SK-N-SH treated with all-trans-retinoic acid at 6 μM for 48 hours (cell line): Measurements from ENCODE around the gene SMIM20.

Source experiments
- ATAC-seq: fragments of 200-7000 bp; cut with Tn5 transposase; 3 replicates; pipeline ENCODE4 v1.9.1; 2020; ENCODE audit warnings: mild to moderate bottlenecking, moderate library complexity
- ARNTL ChIP-seq: fragments of 450-650 bp; formaldehyde crosslinking; IDR thresholded peaks from 2 replicates; pipeline ENCODE4 v1.5.0; 2020; ENCODE audit warnings: low read depth, mild to moderate bottlenecking, moderate library complexity, borderline replicate concordance
- CSDC2 ChIP-seq: fragments of 250-450 bp; sonication (Bioruptor Pico); IDR thresholded peaks from 2 replicates; pipeline ENCODE4 v1.5.0; 2020; ENCODE audit warnings: mild to moderate bottlenecking, moderate library complexity
- ESRRG ChIP-seq: fragments of 250-450 bp; sonication (Bioruptor Pico); IDR thresholded peaks from 2 replicates; pipeline ENCODE4 v1.6.1; 2021; ENCODE audit warnings: mild to moderate bottlenecking
- ISL1 ChIP-seq: fragments of 250-450 bp; sonication (Bioruptor Pico); IDR thresholded peaks from 2 replicates; pipeline ENCODE4 v2.1.2; 2022; ENCODE audit warnings: mild to moderate bottlenecking, moderate library complexity
- PPARA ChIP-seq: fragments of 250-450 bp; sonication (Bioruptor Pico); IDR thresholded peaks from 2 replicates; pipeline ENCODE4 v1.5.0; 2020; ENCODE audit warnings: mild to moderate bottlenecking, borderline replicate concordance
- RARB ChIP-seq: fragments of 250-450 bp; sonication (Bioruptor Pico); IDR thresholded peaks from 2 replicates; pipeline ENCODE4 v1.8.0; 2021; ENCODE audit warnings: mild to moderate bottlenecking, moderate library complexity
- SNAI2 ChIP-seq: fragments of 250-450 bp; sonication (Bioruptor Pico); IDR thresholded peaks from 2 replicates; pipeline ENCODE4 v1.5.0; 2020; ENCODE audit warnings: mild to moderate bottlenecking, moderate library complexity
- TCF4 ChIP-seq: fragments of 250-450 bp; sonication (Bioruptor Pico); IDR thresholded peaks from 2 replicates; pipeline ENCODE4 v1.8.0; 2021; ENCODE audit warnings: mild to moderate bottlenecking, moderate library complexity, borderline replicate concordance
- ZC3H10 ChIP-seq: fragments of 250-450 bp; sonication (Bioruptor Pico); IDR thresholded peaks from 2 replicates; pipeline ENCODE4 v1.5.1; 2021; ENCODE audit warnings: mild to moderate bottlenecking, moderate library complexity
- ZFP3 ChIP-seq: fragments of 250-450 bp; sonication (Bioruptor Pico); IDR thresholded peaks from 2 replicates; pipeline ENCODE4 v1.5.0; 2020; ENCODE audit warnings: mild to moderate bottlenecking, moderate library complexity
- ZFP30 ChIP-seq: fragments of 450-650 bp; formaldehyde crosslinking; IDR thresholded peaks from 2 replicates; pipeline ENCODE4 v1.5.0; 2022; ENCODE audit warnings: mild to moderate bottlenecking, moderate library complexity
- ZNF565 ChIP-seq: fragments of 450-650 bp; formaldehyde crosslinking; conservative IDR thresholded peaks from 2 replicates; pipeline ENCODE4 v1.5.0; 2020; ENCODE audit warnings: low read depth, mild to moderate bottlenecking, moderate library complexity
- ZNF70 ChIP-seq: fragments of 450-650 bp; formaldehyde crosslinking; IDR thresholded peaks from 2 replicates; pipeline ENCODE4 v1.5.0; 2020; ENCODE audit warnings: mild to moderate bottlenecking, moderate library complexity
- ZNF8 ChIP-seq: fragments of 450-650 bp; formaldehyde crosslinking; IDR thresholded peaks from 2 replicates; pipeline ENCODE4 v1.5.0; 2020; ENCODE audit warnings: mild to moderate bottlenecking, moderate library complexity
- TF ChIP-seq, protein P1 (sequence below): fragments of 250-450 bp; sonication (Bioruptor Pico); IDR thresholded peaks from 2 replicates; pipeline ENCODE4 v1.8.0; 2020; ENCODE audit warnings: mild to moderate bottlenecking, moderate library complexity, borderline replicate concordance
- TF ChIP-seq, protein P2 (sequence below): fragments of 250-450 bp; sonication (Bioruptor Pico); IDR thresholded peaks from 2 replicates; pipeline ENCODE4 v1.5.1; 2021; ENCODE audit warnings: mild to moderate bottlenecking, moderate library complexity
- TF ChIP-seq, protein P3 (sequence below): fragments of 250-450 bp; sonication (Bioruptor Pico); IDR thresholded peaks from 2 replicates; pipeline ENCODE4 v1.8.0; 2021; ENCODE audit warnings: low read depth, mild to moderate bottlenecking, moderate library complexity, borderline replicate concordance
- TF ChIP-seq, protein P4 (sequence below): fragments of 250-450 bp; sonication (Bioruptor Pico); IDR thresholded peaks from 2 replicates; pipeline ENCODE4 v1.5.0; 2020; ENCODE audit warnings: mild to moderate bottlenecking, moderate library complexity

SMIM20 gene

DNA sequence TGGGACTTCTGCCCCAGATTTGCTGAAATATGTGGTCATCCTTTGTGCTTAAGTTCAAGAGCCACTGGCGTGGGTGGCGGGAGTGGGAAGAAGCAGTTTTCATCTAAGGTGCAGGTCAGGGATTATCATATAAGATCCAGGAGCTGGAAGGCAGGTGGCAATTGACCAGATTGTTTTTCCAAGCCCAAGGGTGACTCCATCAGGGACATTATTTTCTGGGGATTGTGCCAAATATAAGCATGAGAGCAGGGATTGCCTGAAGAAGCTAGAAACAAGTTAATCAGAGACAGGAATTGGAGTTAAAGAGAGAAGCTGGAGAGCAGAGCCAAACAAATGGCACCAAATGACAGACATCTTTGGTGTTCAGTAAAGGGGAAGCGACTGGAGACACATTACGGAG lies 31.8 kb upstream of the SMIM20 start:
- TF ChIP-seq, protein P1, sequence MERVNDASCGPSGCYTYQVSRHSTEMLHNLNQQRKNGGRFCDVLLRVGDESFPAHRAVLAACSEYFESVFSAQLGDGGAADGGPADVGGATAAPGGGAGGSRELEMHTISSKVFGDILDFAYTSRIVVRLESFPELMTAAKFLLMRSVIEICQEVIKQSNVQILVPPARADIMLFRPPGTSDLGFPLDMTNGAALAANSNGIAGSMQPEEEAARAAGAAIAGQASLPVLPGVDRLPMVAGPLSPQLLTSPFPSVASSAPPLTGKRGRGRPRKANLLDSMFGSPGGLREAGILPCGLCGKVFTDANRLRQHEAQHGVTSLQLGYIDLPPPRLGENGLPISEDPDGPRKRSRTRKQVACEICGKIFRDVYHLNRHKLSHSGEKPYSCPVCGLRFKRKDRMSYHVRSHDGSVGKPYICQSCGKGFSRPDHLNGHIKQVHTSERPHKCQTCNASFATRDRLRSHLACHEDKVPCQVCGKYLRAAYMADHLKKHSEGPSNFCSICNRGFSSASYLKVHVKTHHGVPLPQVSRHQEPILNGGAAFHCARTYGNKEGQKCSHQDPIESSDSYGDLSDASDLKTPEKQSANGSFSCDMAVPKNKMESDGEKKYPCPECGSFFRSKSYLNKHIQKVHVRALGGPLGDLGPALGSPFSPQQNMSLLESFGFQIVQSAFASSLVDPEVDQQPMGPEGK (CRISPR knock-in tag), result no peak
- TF ChIP-seq, protein P2, sequence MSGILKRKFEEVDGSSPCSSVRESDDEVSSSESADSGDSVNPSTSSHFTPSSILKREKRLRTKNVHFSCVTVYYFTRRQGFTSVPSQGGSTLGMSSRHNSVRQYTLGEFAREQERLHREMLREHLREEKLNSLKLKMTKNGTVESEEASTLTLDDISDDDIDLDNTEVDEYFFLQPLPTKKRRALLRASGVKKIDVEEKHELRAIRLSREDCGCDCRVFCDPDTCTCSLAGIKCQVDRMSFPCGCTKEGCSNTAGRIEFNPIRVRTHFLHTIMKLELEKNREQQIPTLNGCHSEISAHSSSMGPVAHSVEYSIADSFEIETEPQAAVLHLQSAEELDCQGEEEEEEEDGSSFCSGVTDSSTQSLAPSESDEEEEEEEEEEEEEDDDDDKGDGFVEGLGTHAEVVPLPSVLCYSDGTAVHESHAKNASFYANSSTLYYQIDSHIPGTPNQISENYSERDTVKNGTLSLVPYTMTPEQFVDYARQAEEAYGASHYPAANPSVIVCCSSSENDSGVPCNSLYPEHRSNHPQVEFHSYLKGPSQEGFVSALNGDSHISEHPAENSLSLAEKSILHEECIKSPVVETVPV (CRISPR knock-in tag), result no peak
- TF ChIP-seq, protein P3, sequence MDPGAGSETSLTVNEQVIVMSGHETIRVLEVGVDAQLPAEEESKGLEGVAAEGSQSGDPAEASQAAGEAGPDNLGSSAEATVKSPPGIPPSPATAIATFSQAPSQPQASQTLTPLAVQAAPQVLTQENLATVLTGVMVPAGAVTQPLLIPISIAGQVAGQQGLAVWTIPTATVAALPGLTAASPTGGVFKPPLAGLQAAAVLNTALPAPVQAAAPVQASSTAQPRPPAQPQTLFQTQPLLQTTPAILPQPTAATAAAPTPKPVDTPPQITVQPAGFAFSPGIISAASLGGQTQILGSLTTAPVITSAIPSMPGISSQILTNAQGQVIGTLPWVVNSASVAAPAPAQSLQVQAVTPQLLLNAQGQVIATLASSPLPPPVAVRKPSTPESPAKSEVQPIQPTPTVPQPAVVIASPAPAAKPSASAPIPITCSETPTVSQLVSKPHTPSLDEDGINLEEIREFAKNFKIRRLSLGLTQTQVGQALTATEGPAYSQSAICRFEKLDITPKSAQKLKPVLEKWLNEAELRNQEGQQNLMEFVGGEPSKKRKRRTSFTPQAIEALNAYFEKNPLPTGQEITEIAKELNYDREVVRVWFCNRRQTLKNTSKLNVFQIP (CRISPR knock-in tag), result no peak
- no peak for TF ChIP-seq ESRRG
- TF ChIP-seq, protein P4, sequence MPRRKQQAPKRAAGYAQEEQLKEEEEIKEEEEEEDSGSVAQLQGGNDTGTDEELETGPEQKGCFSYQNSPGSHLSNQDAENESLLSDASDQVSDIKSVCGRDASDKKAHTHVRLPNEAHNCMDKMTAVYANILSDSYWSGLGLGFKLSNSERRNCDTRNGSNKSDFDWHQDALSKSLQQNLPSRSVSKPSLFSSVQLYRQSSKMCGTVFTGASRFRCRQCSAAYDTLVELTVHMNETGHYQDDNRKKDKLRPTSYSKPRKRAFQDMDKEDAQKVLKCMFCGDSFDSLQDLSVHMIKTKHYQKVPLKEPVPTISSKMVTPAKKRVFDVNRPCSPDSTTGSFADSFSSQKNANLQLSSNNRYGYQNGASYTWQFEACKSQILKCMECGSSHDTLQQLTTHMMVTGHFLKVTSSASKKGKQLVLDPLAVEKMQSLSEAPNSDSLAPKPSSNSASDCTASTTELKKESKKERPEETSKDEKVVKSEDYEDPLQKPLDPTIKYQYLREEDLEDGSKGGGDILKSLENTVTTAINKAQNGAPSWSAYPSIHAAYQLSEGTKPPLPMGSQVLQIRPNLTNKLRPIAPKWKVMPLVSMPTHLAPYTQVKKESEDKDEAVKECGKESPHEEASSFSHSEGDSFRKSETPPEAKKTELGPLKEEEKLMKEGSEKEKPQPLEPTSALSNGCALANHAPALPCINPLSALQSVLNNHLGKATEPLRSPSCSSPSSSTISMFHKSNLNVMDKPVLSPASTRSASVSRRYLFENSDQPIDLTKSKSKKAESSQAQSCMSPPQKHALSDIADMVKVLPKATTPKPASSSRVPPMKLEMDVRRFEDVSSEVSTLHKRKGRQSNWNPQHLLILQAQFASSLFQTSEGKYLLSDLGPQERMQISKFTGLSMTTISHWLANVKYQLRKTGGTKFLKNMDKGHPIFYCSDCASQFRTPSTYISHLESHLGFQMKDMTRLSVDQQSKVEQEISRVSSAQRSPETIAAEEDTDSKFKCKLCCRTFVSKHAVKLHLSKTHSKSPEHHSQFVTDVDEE (CRISPR knock-in tag), result no peak
- TF ChIP-seq ARNTL (CRISPR knock-in tag), result no peak
- no peak for TF ChIP-seq ZNF565
- TF ChIP-seq PPARA (CRISPR knock-in tag), result no peak
- no peak for TF ChIP-seq TCF4 (CRISPR knock-in tag)
- no peak for ATAC-seq

DNA sequence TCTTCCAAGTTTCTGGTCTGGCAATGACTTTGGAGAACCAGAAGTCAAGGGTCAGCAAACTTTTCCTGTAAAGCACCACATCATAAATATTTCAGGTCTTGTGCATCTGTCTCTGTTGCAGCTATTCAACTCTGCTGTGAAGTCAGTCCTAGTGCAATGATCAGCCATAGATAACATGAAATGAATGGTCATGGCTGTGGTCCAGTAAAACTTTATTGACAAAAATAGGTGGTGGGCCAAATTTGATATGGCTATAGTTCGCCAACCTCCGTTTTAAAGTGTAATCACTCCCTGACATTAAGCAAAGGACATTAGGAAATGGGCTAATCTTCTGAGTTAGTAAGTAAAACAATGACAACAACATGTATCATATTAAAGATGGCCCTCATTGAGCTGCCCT lies 30.5 kb upstream of the SMIM20 start:
- ATAC-seq, result no peak
- TF ChIP-seq, protein P3 (CRISPR knock-in tag), result no peak
- TF ChIP-seq ISL1 (no peak), ZFP30 (CRISPR knock-in tag) (no peak), ZNF565 (no peak), ZFP3 (no peak), RARB (CRISPR knock-in tag) (no peak), ZNF8 (no peak), CSDC2 (no peak), ESRRG (no peak), ARNTL (CRISPR knock-in tag) (no peak), PPARA (CRISPR knock-in tag) (no peak), ZNF70 (no peak), SNAI2 (CRISPR knock-in tag) (no peak), ZC3H10 (CRISPR knock-in tag) (no peak), TCF4 (CRISPR knock-in tag) (no peak)
- TF ChIP-seq, protein P4 (CRISPR knock-in tag), result no peak
- TF ChIP-seq, protein P2 (CRISPR knock-in tag), result no peak
